ENCODE measurements around the gene SCN10A.

Gene SCN10A

DNA sequence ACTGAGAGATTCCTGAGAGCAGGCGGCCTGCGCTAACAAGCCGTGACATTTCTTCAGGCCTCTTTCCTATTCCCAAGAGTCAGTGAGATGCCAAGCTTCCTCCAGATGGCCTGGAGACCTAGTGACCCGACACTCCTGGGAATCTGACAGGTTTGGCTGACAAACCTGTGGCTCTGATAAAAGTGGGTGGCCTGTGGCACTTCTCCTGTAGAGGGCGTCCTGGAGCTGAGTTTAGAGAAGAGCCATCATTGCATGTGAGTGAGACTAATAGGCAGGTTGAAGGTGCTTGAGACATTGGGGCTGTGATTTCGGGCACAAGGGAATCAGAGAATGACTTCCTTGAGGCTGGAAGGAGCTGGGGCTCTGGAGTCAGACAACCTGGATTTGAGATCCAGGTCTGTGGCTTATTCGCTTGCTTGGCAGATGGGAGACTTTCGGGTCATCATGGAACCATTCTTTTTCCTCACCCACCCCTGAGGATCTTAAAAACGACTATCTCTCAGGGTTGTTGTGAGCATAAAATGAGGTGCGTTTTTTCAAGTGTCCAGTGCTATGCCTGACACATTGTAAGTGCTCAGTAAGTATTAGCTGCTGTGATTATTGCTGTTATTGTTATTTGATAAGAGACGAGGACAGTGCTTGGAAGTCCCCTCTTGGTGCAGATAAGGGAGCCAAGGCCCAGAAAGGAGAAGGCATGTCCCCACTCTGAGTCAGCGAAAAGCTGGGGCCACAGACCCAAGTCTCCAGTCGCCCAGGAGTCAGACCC is 77.2 kb downstream of the SCN10A start:
- TF ChIP-seq, protein P1, sequence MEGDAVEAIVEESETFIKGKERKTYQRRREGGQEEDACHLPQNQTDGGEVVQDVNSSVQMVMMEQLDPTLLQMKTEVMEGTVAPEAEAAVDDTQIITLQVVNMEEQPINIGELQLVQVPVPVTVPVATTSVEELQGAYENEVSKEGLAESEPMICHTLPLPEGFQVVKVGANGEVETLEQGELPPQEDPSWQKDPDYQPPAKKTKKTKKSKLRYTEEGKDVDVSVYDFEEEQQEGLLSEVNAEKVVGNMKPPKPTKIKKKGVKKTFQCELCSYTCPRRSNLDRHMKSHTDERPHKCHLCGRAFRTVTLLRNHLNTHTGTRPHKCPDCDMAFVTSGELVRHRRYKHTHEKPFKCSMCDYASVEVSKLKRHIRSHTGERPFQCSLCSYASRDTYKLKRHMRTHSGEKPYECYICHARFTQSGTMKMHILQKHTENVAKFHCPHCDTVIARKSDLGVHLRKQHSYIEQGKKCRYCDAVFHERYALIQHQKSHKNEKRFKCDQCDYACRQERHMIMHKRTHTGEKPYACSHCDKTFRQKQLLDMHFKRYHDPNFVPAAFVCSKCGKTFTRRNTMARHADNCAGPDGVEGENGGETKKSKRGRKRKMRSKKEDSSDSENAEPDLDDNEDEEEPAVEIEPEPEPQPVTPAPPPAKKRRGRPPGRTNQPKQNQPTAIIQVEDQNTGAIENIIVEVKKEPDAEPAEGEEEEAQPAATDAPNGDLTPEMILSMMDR (IDR thresholded peaks at IDR 0.05; ENCODE audit: insufficient read depth, low read length, missing control alignments), result peak; percentile 84
- ChIA-PET CTCF (interaction anchor here (0.7 to 3.2 kb wide), 19 partner anchors 11 to 292 kb away, joined by 3 to 29 read pairs (median 5); no protein-coding TSS in a partner anchor), POLR2A (no interaction called here)

DNA sequence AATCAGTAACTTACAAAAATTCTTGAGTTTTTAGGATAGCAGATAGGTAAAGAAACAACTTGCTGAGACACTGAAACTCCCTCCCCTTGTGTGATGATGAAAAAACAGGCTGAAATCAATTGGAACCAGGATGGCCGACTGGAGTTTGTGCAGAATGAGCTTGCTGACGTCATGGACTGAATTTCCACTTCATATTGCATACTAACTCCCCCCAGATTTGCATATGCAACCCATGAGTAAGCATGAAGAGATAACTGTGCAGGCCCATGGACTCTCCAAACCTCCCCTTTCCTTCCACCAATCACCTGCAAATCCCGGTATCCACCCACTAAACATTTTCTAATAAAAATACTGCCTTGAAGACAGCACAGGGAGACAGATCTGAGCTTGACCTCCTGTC is 84.5 kb downstream of the SCN10A start:
- DNase-seq (ENCODE audit: low read depth, low spot score), result no peak
- TF ChIP-seq, protein P1 (IDR thresholded peaks at IDR 0.05; ENCODE audit: insufficient read depth, low read length, missing control alignments), result no peak
- POLR2A ChIA-PET, result no interaction called here
- H3K4me3 ChIP-seq (ENCODE audit: low read depth, low read length), result no peak overlapping the region
- CTCF ChIA-PET, result interaction anchor here (1.7 kb wide), 1 partner anchor 112 kb away, joined by 8 read pairs; no protein-coding TSS in a partner anchor

More for the DNA sequence above, 77.2 kb downstream of the SCN10A start:
- no peak for DNase-seq (ENCODE audit: low read depth, low spot score)
- no peak overlapping the region for H3K4me3 ChIP-seq (ENCODE audit: low read depth, low read length)

DNA sequence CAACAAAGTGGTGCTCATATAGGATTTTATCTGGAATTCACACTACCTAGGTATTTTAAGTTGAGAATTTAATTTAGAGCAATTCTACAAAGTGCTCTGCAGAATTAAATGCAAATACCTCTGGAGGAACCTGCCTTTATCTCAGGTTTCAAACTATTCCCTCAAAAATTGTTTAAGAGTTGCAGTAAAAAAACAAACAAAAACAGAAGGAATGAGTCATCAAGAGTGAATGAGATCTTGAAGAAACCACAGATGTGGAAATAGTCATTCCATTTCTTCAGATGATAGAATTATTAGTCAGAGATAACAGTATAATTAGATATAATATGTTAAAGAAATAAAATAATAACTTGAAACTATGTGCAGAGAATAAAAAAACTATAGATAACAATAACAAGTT is 85.7 kb downstream of the SCN10A start:
- DNase-seq (ENCODE audit: low read depth, low spot score), result no peak
- H3K4me3 ChIP-seq (ENCODE audit: low read depth, low read length), result no peak overlapping the region
- TF ChIP-seq, protein P1 (IDR thresholded peaks at IDR 0.05; ENCODE audit: insufficient read depth, low read length, missing control alignments), result no peak
- ChIA-PET POLR2A (no interaction called here), CTCF (interaction anchor here (1.3 kb wide), 1 partner anchor 300 kb away, joined by 3 read pairs; no protein-coding TSS in a partner anchor)

DNA sequence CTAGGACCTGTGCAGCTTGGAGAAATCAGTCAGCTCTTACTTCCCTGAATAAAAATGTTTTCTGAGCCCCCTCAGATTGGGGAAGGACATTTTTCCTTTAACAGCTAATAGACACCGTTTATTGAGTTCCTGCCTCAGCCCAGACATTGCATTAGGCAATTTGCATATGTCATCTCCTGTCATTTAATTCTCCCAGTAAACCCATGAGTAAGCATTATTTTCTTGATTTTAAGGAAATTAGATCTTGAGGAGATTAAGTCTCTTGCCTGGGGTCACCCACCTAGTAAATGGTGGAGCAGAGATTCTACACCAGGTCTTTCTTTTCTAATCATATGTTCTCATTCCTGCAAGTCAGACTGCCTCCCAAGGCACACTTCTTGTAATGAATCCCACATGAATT is 88.0 kb downstream of the SCN10A start:
- TF ChIP-seq, protein P1 (IDR thresholded peaks at IDR 0.05; ENCODE audit: insufficient read depth, low read length, missing control alignments), result no peak
- no peak overlapping the region for H3K4me3 ChIP-seq (ENCODE audit: low read depth, low read length)
- CTCF ChIA-PET, result interaction anchor here (1.3 kb wide), 1 partner anchor 11 kb away, joined by 4 read pairs; no protein-coding TSS in a partner anchor
- POLR2A ChIA-PET, result no interaction called here
- no peak for DNase-seq (ENCODE audit: low read depth, low spot score)

DNA sequence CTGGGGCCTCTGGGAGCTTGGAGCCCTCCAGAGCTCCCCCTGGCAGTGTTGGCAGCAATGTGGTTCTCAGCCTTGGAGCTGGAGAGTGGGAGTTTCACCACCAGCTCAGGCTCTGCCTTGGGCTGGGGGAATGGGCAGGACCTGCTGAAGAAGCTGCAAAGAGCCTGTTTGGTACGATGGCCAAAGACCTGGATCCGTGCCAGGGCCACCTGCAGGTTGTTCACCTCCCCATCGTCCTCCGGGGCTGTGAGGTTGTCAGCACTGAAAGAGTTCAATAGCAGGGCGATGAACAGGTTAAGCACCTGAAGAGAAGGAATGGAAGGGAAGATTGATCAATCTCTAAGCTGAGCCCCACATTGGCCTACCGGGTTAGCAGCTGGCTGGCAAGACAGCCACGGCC is 89.3 kb downstream of the SCN10A start:
- TF ChIP-seq, protein P1 (IDR thresholded peaks at IDR 0.05; ENCODE audit: insufficient read depth, low read length, missing control alignments), result no peak
- H3K4me3 ChIP-seq (ENCODE audit: low read depth, low read length), result no peak overlapping the region
- CTCF ChIA-PET, result interaction anchor here (1.2 to 1.3 kb wide), 2 partner anchors 13 to 273 kb away, joined by 3 to 5 read pairs; no protein-coding TSS in a partner anchor
- no peak for DNase-seq (ENCODE audit: low read depth, low spot score)
- POLR2A ChIA-PET, result no interaction called here

DNA sequence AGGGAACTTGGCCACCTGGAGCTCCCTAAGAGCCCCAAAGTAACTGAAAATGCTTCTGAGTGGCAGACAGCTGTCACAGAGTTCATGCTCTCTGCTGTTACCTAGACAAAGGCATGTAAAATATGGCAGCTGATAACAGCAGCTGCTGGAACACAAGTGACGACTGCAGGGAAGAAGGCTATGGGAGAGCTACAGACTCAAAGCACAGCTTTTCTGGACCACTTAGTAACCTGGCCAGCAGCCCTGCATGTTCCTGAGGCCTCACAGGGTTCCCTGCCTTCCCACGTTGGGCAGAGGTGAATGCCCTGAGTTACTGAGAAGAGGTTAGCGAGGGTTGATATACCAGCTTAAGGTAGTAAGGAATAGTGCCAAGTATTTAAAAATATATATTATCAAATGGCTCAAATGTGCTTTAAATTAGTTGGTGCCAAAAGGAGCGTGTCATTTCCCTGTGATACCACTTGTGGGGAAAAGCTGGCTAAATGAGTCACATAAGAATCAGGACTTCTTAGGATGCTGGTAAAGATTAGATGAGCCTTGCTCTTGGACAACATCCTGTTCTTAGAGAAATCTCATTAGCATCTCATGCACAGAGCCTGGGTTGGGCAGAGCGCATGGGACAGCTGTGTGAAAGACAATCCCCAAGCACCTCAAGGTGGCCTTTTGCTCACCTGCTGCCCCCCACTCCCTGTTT is 90.1 kb downstream of the SCN10A start:
- CTCF ChIA-PET, result interaction anchor here (1.2 to 2.0 kb wide), 3 partner anchors 13 to 274 kb away, joined by 3 to 6 read pairs (median 5); no protein-coding TSS in a partner anchor
- DNase-seq (ENCODE audit: low read depth, low spot score), result no peak

More for the DNA sequence above, 90.1 kb downstream of the SCN10A start:
- TF ChIP-seq, protein P1 (IDR thresholded peaks at IDR 0.05; ENCODE audit: insufficient read depth, low read length, missing control alignments), result no peak
- POLR2A ChIA-PET, result no interaction called here
- H3K4me3 ChIP-seq (ENCODE audit: low read depth, low read length), result no peak overlapping the region
